Measurements from ENCODE around the gene SPTY2D1.

- TF ChIP-seq CTCF (IDR thresholded peaks at IDR 0.05) = peak; percentile 54
- no peak for TF ChIP-seq EZH2 (IDR thresholded peaks at IDR 0.05)
These were observed 16.9 kb upstream of the SPTY2D1 start for GRCh38 chr11:18650859-18651557.
